Hippocampal formation (tissue), 2 donors: ENCODE data around the gene MUC5B.
"Not testable (repeated sequence)": the region's sequence is repeated elsewhere in the genome, so short reads cannot be mapped to it uniquely, and the experiment has no call there.

Source experiments
- DNase-seq, 2 donors: peaks; one replicate each; lab custom pipeline; 2025; lab: John Stamatoyannopoulos, UW

The MUC5B gene

GRCh38 chr11:1233351-1234053, 10.6 kb downstream of the MUC5B start:
- DNase-seq = no peak

- no peak for DNase-seq
These were observed 11.3 kb downstream of the MUC5B start for GRCh38 chr11:1234054-1234720.

GRCh38 chr11:1234771-1235305, 12.0 kb downstream of the MUC5B start:
- DNase-seq = no peak

- DNase-seq = no peak
These were observed 12.5 kb downstream of the MUC5B start for GRCh38 chr11:1235306-1235900.

GRCh38 chr11:1235901-1236315, 13.0 kb downstream of the MUC5B start:
- DNase-seq = no peak

- DNase-seq = no peak
These were observed 13.7 kb downstream of the MUC5B start for GRCh38 chr11:1236316-1237127.

- no peak for DNase-seq
These were observed 14.3 kb downstream of the MUC5B start for GRCh38 chr11:1237128-1237580.

- no peak for DNase-seq
These were observed 15.0 kb downstream of the MUC5B start for GRCh38 chr11:1237851-1238250.

GRCh38 chr11:1238767-1239595, 16.1 kb downstream of the MUC5B start:
- no peak for DNase-seq

- DNase-seq = no peak
These were observed 16.8 kb downstream of the MUC5B start for GRCh38 chr11:1239596-1240205.

- DNase-seq = no peak
These were observed 17.9 kb downstream of the MUC5B start for GRCh38 chr11:1240771-1241170.

- DNase-seq = no peak
These were observed 18.8 kb downstream of the MUC5B start for GRCh38 chr11:1241706-1242105.

- DNase-seq = no peak
These were observed 19.4 kb downstream of the MUC5B start for GRCh38 chr11:1242289-1242688.

- not testable (repeated sequence) for DNase-seq
These were observed 19.9 kb downstream of the MUC5B start for GRCh38 chr11:1242751-1243150.

GRCh38 chr11:1243521-1243920, 20.7 kb downstream of the MUC5B start:
- not testable (repeated sequence) for DNase-seq

GRCh38 chr11:1244557-1244956, 21.7 kb downstream of the MUC5B start:
- not testable (repeated sequence) for DNase-seq

- DNase-seq = not testable (repeated sequence)
These were observed 22.9 kb downstream of the MUC5B start for GRCh38 chr11:1245717-1246116.

- DNase-seq = not testable (repeated sequence)
These were observed 23.4 kb downstream of the MUC5B start for GRCh38 chr11:1246301-1246700.

- DNase-seq = not testable (repeated sequence)
These were observed 24.2 kb downstream of the MUC5B start for GRCh38 chr11:1247026-1247425.

- DNase-seq = not testable (repeated sequence)
These were observed 26.1 kb downstream of the MUC5B start for GRCh38 chr11:1248951-1249350.
